ENCODE results near the gene FAM241A. TPM values are rescaled to one million over a fixed set of nuclear protein-coding genes. Genes with fewer than 3 reads are reported as not detected.

The FAM241A gene
- total and polyA plus RNA-seq, 2 of the 13 experiments (the other 11 are each of a cell fraction or from before 2014, with no cell fraction given): 0.61 to 0.69 TPM

GRCh38 chr4:112118742-112119352 lies 26.4 kb upstream of the FAM241A start:
- Histone ChIP-seq H3K4me1 (ENCODE audit: insufficient read depth, low read length) (peaks cover 4% of the 10 kb centered on the region), H3K9ac (ENCODE audit: insufficient read depth, low read depth, low read length) (no peak overlapping the region), H3K4me2 (ENCODE audit: low read depth, low read length) (no peak overlapping the region), H3K27ac (ENCODE audit: extremely low read length, insufficient read depth, low read length) (no peak overlapping the region), H3K9me3 (ENCODE audit: low read length) (no peaks in the 10 kb centered on the region), H4K20me1 (ENCODE audit: insufficient read depth, low read length) (no peaks in the 10 kb centered on the region), H3K36me3 (replicated peaks in 1 of 2; ENCODE audit: control insufficient read depth in 1 of 2, insufficient read depth in 2 of 2, low read length in 2 of 2) (no peaks in the 10 kb centered on the region), H2AFZ (ENCODE audit: low read length) (no peak overlapping the region), H3K79me2 (ENCODE audit: insufficient read depth, low read length) (no peaks in the 10 kb centered on the region), H3K27me3 (ENCODE audit: control insufficient read depth in 1 of 2, insufficient read depth in 2 of 2, low read length in 2 of 2) (no peaks in the 10 kb centered on the region; a peak in 2 of 5 replicates), H3K4me3 (replicated peaks in 1 of 3; ENCODE audit: insufficient read depth in 1 of 3, low read depth in 2 of 3, low read length in 3 of 3) (no peak overlapping the region)
- no peak for ATAC-seq
- TF ChIP-seq ZFY (CRISPR knock-in tag; IDR thresholded peaks at IDR 0.05) (no peak), PCBP1 (IDR thresholded peaks at IDR 0.05; ENCODE audit: borderline replicate concordance, low read depth, low read length) (0 out of 2 replicates have a peak, but pooled peaks have one; percentile 57), BORCS8-MEF2B (CRISPR knock-in tag; IDR thresholded peaks at IDR 0.05) (no peak), EP300 (IDR thresholded peaks at IDR 0.05; ENCODE audit: low read depth in 2 of 2, low read length in 2 of 2) (no peak), EP300 (CRISPR knock-in tag; IDR thresholded peaks at IDR 0.05; ENCODE audit: borderline replicate concordance) (no peak), HNRNPK (IDR thresholded peaks at IDR 0.05; ENCODE audit: low read depth, low read length, poor library complexity, severe bottlenecking) (peak; percentile 93)
- no peak for DNase-seq (ENCODE audit: low spot score)
- in situ Hi-C loops (cut with HindIII; ENCODE audit: extremely low pct_ligation_motif_present, low pct_unique_long_range_greater_than_20kb) (no loop called here), intact Hi-C loops (cut with micrococcal nuclease; ENCODE audit: unreplicated experiment) (no loop called here)
- CTCF ChIA-PET (ENCODE audit: low intra/inter-chr PET ratio, low total read pairs): no interaction called here
- BruUV-seq (replicated peaks): no TSS peak
- 6% methylated on average over 1 of the region's 1 CpG for WGBS (ENCODE audit: low lambda C conversion rate)
- POLR2A ChIA-PET: no interaction called here
- no peak for FAIRE-seq

DNA sequence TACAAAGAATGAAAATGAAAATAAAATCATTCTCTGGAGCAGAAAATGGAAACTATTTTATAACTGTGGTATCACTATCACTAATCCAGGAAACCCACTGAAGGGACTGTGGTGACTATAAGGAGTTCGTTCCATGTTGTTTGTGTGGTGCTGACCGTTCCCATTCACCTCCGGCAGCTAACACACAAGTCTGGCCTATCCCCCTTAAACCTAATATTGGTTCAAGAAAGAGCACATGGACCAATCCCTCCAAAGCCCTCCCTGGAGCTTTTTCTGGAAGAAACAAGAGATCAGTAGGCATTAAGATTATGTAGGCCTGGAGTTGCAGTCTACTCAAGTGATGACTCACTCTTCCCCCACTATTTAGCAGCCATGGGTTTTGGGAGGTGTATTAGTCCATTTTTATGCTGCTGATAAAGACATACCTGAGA lies 25.9 kb upstream of the FAM241A start:
- Histone ChIP-seq H3K27ac (ENCODE audit: extremely low read length, insufficient read depth, low read length) (no peak overlapping the region), H2AFZ (ENCODE audit: low read length) (no peak overlapping the region), H3K4me2 (ENCODE audit: low read depth, low read length) (no peak overlapping the region), H3K9me3 (ENCODE audit: low read length) (no peaks in the 10 kb centered on the region), H3K4me1 (ENCODE audit: insufficient read depth, low read length) (no peaks in the 10 kb centered on the region), H3K79me2 (ENCODE audit: insufficient read depth, low read length) (no peaks in the 10 kb centered on the region), H3K9ac (ENCODE audit: insufficient read depth, low read depth, low read length) (no peak overlapping the region), H3K36me3 (replicated peaks in 1 of 2; ENCODE audit: control insufficient read depth in 1 of 2, insufficient read depth in 2 of 2, low read length in 2 of 2) (no peaks in the 10 kb centered on the region), H3K4me3 (replicated peaks in 1 of 3; ENCODE audit: insufficient read depth in 1 of 3, low read depth in 2 of 3, low read length in 3 of 3) (no peak overlapping the region), H4K20me1 (ENCODE audit: insufficient read depth, low read length) (no peaks in the 10 kb centered on the region), H3K27me3 (ENCODE audit: control insufficient read depth in 1 of 2, insufficient read depth in 2 of 2, low read length in 2 of 2) (no peaks in the 10 kb centered on the region; a peak in 2 of 5 replicates)
- in situ Hi-C loops (cut with HindIII; ENCODE audit: extremely low pct_ligation_motif_present, low pct_unique_long_range_greater_than_20kb) (no loop called here), intact Hi-C loops (cut with micrococcal nuclease; ENCODE audit: unreplicated experiment) (no loop called here)
- FAIRE-seq (no peak), DNase-seq (ENCODE audit: low spot score) (no peak), ATAC-seq (no peak)
- 77% methylated on average over 3 of the region's 3 CpGs for WGBS (ENCODE audit: low lambda C conversion rate)
- CTCF ChIA-PET (ENCODE audit: low intra/inter-chr PET ratio, low total read pairs): no interaction called here
- no TSS peak for BruUV-seq (replicated peaks)
- TF ChIP-seq IRX3 (CRISPR knock-in tag; IDR thresholded peaks at IDR 0.05; ENCODE audit: borderline replicate concordance, low read depth) (no peak), ZNF292 (CRISPR knock-in tag; IDR thresholded peaks at IDR 0.05; ENCODE audit: borderline replicate concordance, low read depth) (no peak), SYNCRIP (IDR thresholded peaks at IDR 0.05; ENCODE audit: insufficient read depth, low read depth, low read length) (no peak), ZNF572 (CRISPR knock-in tag; IDR thresholded peaks at IDR 0.05) (no peak), NCOR1 (IDR thresholded peaks at IDR 0.05; ENCODE audit: borderline replicate concordance, low read length) (no peak), KAT8 (CRISPR knock-in tag; IDR thresholded peaks at IDR 0.05) (no peak), SIN3A (IDR thresholded peaks at IDR 0.05; ENCODE audit: borderline replicate concordance, low read depth, low read length) (no peak)
- POLR2A ChIA-PET: no interaction called here

Data from HepG2 (cell line).